Activated T-helper 2 cell treated with anti-CD3 and anti-CD28 coated beads, Interferon-gamma antibody, Interleukin-2, Interleukin-4, amounts not matched to agents 10 μg/mL and 5 μg/mL and 100 μg/mL, durations not matched to agents 14 hours and 24 hours and 36 hours (primary cell): ENCODE data around the gene AKR1D1. TPM values are rescaled to one million over a fixed set of nuclear protein-coding genes. Genes with fewer than 3 reads are reported as not detected.

Source experiments
- DNase-seq: peaks from one replicate; pipeline ENCODE4 v3.0.0; 2021; ENCODE audit warnings: low spot score
- H3K27ac Mint-ChIP-seq: one replicate; pipeline ENCODE4 v1.8.0; 2021; ENCODE audit warnings: mixed read lengths
- H3K27me3 Mint-ChIP-seq: one replicate; pipeline ENCODE4 v1.8.0; 2021; ENCODE audit warnings: low read depth, mixed read lengths
- H3K36me3 Mint-ChIP-seq: one replicate; pipeline ENCODE4 v1.8.0; 2021; ENCODE audit warnings: low read depth, mixed read lengths
- H3K4me1 Mint-ChIP-seq: one replicate; pipeline ENCODE4 v1.8.0; 2021; ENCODE audit warnings: low read depth, mixed read lengths
- H3K4me3 Mint-ChIP-seq: one replicate; pipeline ENCODE4 v1.8.0; 2021; ENCODE audit warnings: low read depth, mild to moderate bottlenecking, moderate library complexity, mixed read lengths
- H3K9me3 Mint-ChIP-seq: one replicate; pipeline ENCODE4 v1.8.0; 2021; ENCODE audit warnings: mixed read lengths
- intact Hi-C: fragments of 100-400 bp; cut with micrococcal nuclease; formaldehyde crosslinking; loops from one replicate; pipeline ENCODE4 v1.15.1; 2023
- total RNA-seq: library from RNA; stranded (reverse); gene quantifications from 2 replicates; pipeline ENCODE4 v1.2.3, GENCODE V29; 2022

Gene AKR1D1
- total RNA-seq, 1 donor from 2014 or later = not detected

DNA sequence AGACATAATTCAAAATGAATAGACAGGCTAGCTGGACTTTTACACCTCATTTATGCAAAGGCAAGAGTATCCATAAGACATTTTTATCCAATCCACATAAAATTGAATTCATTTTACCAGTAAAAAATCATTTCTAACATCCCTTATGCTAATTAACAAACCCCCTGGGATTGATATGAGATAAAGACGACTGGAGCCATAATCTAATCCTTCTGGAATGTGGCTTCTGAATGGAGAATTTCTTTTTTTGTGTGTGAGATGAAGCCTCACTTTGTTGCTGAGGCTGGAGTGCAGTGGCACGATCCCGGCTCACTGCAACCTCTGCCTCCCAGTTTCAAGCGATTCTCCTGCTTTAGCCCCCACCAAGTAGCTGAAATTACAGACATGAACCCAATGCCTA is 90.4 kb downstream of the AKR1D1 start:
- H3K4me3 Mint-ChIP-seq = no peak overlapping the region
- H3K27ac Mint-ChIP-seq = no peak overlapping the region

DNA sequence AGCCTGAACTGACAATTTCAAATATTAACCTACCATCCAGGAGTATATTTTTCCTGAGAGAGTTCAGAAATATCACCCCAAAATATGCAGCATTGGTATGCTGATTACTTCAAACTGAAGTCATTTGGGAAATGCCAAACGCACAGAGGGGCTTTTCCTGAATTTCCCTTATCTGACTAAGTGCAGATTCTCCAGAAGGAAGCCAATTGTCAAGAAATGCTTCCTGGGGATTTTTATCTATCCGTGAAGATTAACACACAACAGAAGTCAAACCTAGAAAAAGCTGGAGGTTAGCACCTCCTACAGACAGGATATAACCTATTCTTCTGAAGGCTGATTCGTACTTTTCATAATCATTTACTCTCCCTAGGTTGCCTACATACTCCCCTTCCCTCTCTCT is 91.0 kb downstream of the AKR1D1 start:
- peaks cover 6% of the 10 kb centered on the region for H3K36me3 Mint-ChIP-seq
- intact Hi-C loops = no loop called here
- no peak for DNase-seq
- peaks cover 14% of the 10 kb centered on the region for H3K27me3 Mint-ChIP-seq
- H3K4me1 Mint-ChIP-seq = peaks cover 23% of the 10 kb centered on the region
- H3K27ac Mint-ChIP-seq = no peak overlapping the region
- H3K4me3 Mint-ChIP-seq = no peak overlapping the region
- peaks cover 14% of the 10 kb centered on the region for H3K9me3 Mint-ChIP-seq

More for the DNA sequence above, 90.4 kb downstream of the AKR1D1 start:
- H3K9me3 Mint-ChIP-seq = peaks cover 14% of the 10 kb centered on the region
- peaks cover 6% of the 10 kb centered on the region for H3K36me3 Mint-ChIP-seq
- peaks cover 23% of the 10 kb centered on the region for H3K4me1 Mint-ChIP-seq
- peaks cover 14% of the 10 kb centered on the region for H3K27me3 Mint-ChIP-seq
- no peak for DNase-seq
- intact Hi-C loops = no loop called here

DNA sequence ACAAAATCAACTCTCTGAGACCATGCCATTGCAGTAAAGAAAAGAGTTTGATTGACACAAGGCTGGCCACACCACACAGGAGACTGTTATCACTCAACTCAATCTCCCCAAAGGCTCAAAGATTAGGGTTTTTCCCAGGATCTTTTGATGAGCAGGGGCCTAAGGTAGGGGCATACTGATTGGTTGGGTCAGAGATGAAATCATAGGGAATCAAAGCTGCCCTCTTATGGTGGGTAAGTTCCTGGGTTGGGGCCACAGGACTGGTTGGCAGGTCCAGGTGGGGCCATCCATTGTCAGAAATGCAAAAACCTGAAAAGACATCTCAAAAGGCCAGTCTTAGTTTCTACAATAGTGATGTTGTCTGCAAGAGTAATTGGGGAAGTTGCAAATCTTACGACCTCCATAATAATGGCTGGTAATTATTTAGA is 91.6 kb downstream of the AKR1D1 start:
- intact Hi-C loops = no loop called here

More for the DNA sequence above, 91.6 kb downstream of the AKR1D1 start:
- Mint-ChIP-seq H3K4me1 (peaks cover 23% of the 10 kb centered on the region), H3K9me3 (peaks cover 14% of the 10 kb centered on the region), H3K4me3 (no peak overlapping the region), H3K36me3 (peaks cover 6% of the 10 kb centered on the region), H3K27me3 (peaks cover 17% of the 10 kb centered on the region), H3K27ac (no peak overlapping the region)
- no peak for DNase-seq

Other genes starting within 250 kb of the AKR1D1 start
- 2.8 and 3.9 TPM in 2 replicates for gene DGKI, start 229.5 kb upstream of the AKR1D1 start, total RNA-seq
- 58.6 and 65.6 TPM in 2 replicates for gene CREB3L2, start 74.4 kb upstream of the AKR1D1 start, total RNA-seq